PC-9 (cell line): ENCODE data around the gene TLR6. TPM values are rescaled to one million over a fixed set of nuclear protein-coding genes. Genes with fewer than 3 reads are reported as not detected.

Experiments used
- BruUV-seq: library from RNA; stranded (reverse); fragments of 400-500 nt; replicated peaks from 2 replicates; lab custom pipeline; 2021; lab: Mats Ljungman, UMichigan
- CTCF ChIA-PET: fragments of 300-600 bp; sonication (Branson Sonifier 250); formaldehyde crosslinking; loops from one replicate; lab custom pipeline; 2022; ENCODE audit warnings: antibody characterized with exemption; lab: Charles Lee
- POLR2A ChIA-PET: fragments of 300-600 bp; sonication (Branson Sonifier 250); formaldehyde crosslinking; loops from one replicate; lab custom pipeline; 2022; ENCODE audit warnings: antibody characterized with exemption; ENCODE audit not compliant: unreplicated experiment; lab: Charles Lee
- DNase-seq, 2 experiments: peaks; one replicate each; pipeline versions ENCODE4 v3.0.0 to v3.0.0-alpha.2; 2015 to 2022; ENCODE audit warnings: mixed read lengths in 1 of 2
- H2AFZ ChIP-seq: fragments of 200-600 bp; sonication (generic); 2 replicates; pipeline ENCODE4 v1.8.1; 2017; ENCODE audit warnings: antibody characterized with exemption
- H3F3A ChIP-seq: fragments of 200-600 bp; sonication (generic); 2 replicates; pipeline ENCODE4 v1.8.1; 2017; ENCODE audit warnings: antibody characterized with exemption, mild to moderate bottlenecking, low read depth; ENCODE audit not compliant: insufficient read depth
- H3K27ac ChIP-seq: fragments of 200-600 bp; sonication (generic); 2 replicates; pipeline ENCODE4 v1.6.1; 2016; ENCODE audit warnings: mixed run types
- H3K27me3 ChIP-seq: fragments of 200-600 bp; sonication (generic); 2 replicates; pipeline ENCODE4 v1.6.1; 2016; ENCODE audit warnings: low read depth, mixed run types; ENCODE audit not compliant: insufficient read depth
- H3K36me3 ChIP-seq: fragments of 200-600 bp; sonication (generic); 2 replicates; pipeline ENCODE4 v1.6.1; 2016; ENCODE audit warnings: low read depth, mixed run types
- H3K4me1 ChIP-seq: fragments of 200-600 bp; sonication (generic); replicated peaks from 2 replicates; pipeline ENCODE4 v1.6.1; 2016; ENCODE audit warnings: mixed run types; ENCODE audit not compliant: insufficient read depth
- H3K4me2 ChIP-seq: fragments of 200-600 bp; sonication (generic); 2 replicates; pipeline ENCODE4 v1.6.1; 2017; ENCODE audit warnings: mixed run types
- H3K4me3 ChIP-seq: fragments of 200-600 bp; sonication (generic); 2 replicates; pipeline ENCODE4 v1.6.1; 2016; ENCODE audit warnings: mixed run types
- H3K79me2 ChIP-seq: fragments of 200-600 bp; sonication (generic); 2 replicates; pipeline ENCODE4 v1.6.1; 2017; ENCODE audit warnings: low read depth, mixed run types
- H3K9me2 ChIP-seq: fragments of 200-600 bp; sonication (generic); 2 replicates; pipeline ENCODE4 v1.8.1; 2017; ENCODE audit warnings: mild to moderate bottlenecking; ENCODE audit not compliant: insufficient read depth
- H3K9me3 ChIP-seq: fragments of 200-600 bp; sonication (generic); 2 replicates; pipeline ENCODE4 v1.8.1; 2016; ENCODE audit warnings: low read depth; ENCODE audit not compliant: insufficient read depth
- H4K20me1 ChIP-seq: fragments of 200-600 bp; sonication (generic); 2 replicates; pipeline ENCODE4 v1.8.1; 2017; ENCODE audit not compliant: insufficient read depth
- CTCF ChIP-seq: fragments of 200-600 bp; sonication (generic); conservative IDR thresholded peaks from 2 replicates; pipeline ENCODE4 v1.6.1; 2017; ENCODE audit warnings: mixed run types, antibody characterized with exemption, mild to moderate bottlenecking, moderate library complexity
- EZH2 ChIP-seq: fragments of 200-600 bp; sonication (generic); IDR thresholded peaks from 2 replicates; pipeline ENCODE4 v1.8.0; 2017; ENCODE audit warnings: antibody characterized with exemption, low read depth
- intact Hi-C: fragments of 100-400 bp; cut with micrococcal nuclease; formaldehyde crosslinking; loops from one replicate; pipeline ENCODE4 v1.10.0; 2022; ENCODE audit not compliant: unreplicated experiment
- total RNA-seq: library from RNA; stranded (reverse); gene quantifications from 2 replicates; pipeline ENCODE4 v1.2.3, GENCODE V29; 2021

The TLR6 gene
- total RNA-seq, 1 experiment from 2014 or later: 9.3 TPM

- H3K27ac ChIP-seq: no peak overlapping the region; the same call in 1 of the 2 replicates
- ChIA-PET CTCF (interaction anchor here (0.6 kb wide), 1 partner anchor 492 kb away, joined by 7 read pairs; no protein-coding TSS in a partner anchor), POLR2A (interaction anchor here (0.6 kb wide), 1 partner anchor 607 kb away, joined by 3 read pairs; no protein-coding TSS in a partner anchor)
These were observed 68.3 kb downstream of the TLR6 start for GRCh38 chr4:38788317-38788716.

GRCh38 chr4:38787693-38788092, 68.9 kb downstream of the TLR6 start:
- Histone ChIP-seq H4K20me1 (no peaks in the 10 kb centered on the region), H3K4me3 (no peak overlapping the region), H3K4me1 (no peaks in the 10 kb centered on the region), H3F3A (no peaks in the 10 kb centered on the region), H3K9me3 (no peaks in the 10 kb centered on the region), H3K36me3 (no peaks in the 10 kb centered on the region), H3K79me2 (no peaks in the 10 kb centered on the region), H3K27ac (no peak overlapping the region), H3K27me3 (no peaks in the 10 kb centered on the region), H3K4me2 (no peak overlapping the region), H3K9me2 (no peaks in the 10 kb centered on the region), H2AFZ (no peak overlapping the region)
- no peak for DNase-seq
- ChIA-PET POLR2A (interaction anchor here (0.6 kb wide), 1 partner anchor 608 kb away, joined by 3 read pairs; no protein-coding TSS in a partner anchor), CTCF (no interaction called here)
- TF ChIP-seq CTCF (no peak), EZH2 (no peak)
- BruUV-seq: no TSS peak
- intact Hi-C loops: no loop called here

More at GRCh38 chr4:38788317-38788716, 68.3 kb downstream of the TLR6 start:
- Histone ChIP-seq H3K36me3 (no peaks in the 10 kb centered on the region), H3K4me1 (no peaks in the 10 kb centered on the region), H3K4me3 (no peak overlapping the region), H3F3A (no peaks in the 10 kb centered on the region), H3K79me2 (no peaks in the 10 kb centered on the region), H3K9me2 (no peaks in the 10 kb centered on the region), H3K9me3 (no peaks in the 10 kb centered on the region), H3K4me2 (no peak overlapping the region), H2AFZ (no peak overlapping the region), H3K27me3 (no peaks in the 10 kb centered on the region), H4K20me1 (no peaks in the 10 kb centered on the region)
- DNase-seq: no peak
- intact Hi-C loops: no loop called here
- TF ChIP-seq CTCF: no peak
- TF ChIP-seq EZH2: no peak
- no TSS peak for BruUV-seq

- no peaks in the 10 kb centered on the region for H3K9me3 ChIP-seq
- H3K4me3 ChIP-seq: no peak overlapping the region
- H2AFZ ChIP-seq: no peak overlapping the region
- ChIA-PET CTCF (no interaction called here), POLR2A (no interaction called here)
- no TSS peak for BruUV-seq
- H3K27me3 ChIP-seq: no peaks in the 10 kb centered on the region
- no peak for TF ChIP-seq EZH2
- H3K79me2 ChIP-seq: no peaks in the 10 kb centered on the region
- H4K20me1 ChIP-seq: no peaks in the 10 kb centered on the region
- H3K27ac ChIP-seq: no peak overlapping the region
- H3K36me3 ChIP-seq: no peaks in the 10 kb centered on the region
- H3F3A ChIP-seq: no peaks in the 10 kb centered on the region
- H3K4me2 ChIP-seq: no peak overlapping the region
- intact Hi-C loops: no loop called here
- H3K4me1 ChIP-seq: no peaks in the 10 kb centered on the region
- H3K9me2 ChIP-seq: no peaks in the 10 kb centered on the region
- no peak for DNase-seq
These were observed 70.7 kb downstream of the TLR6 start for GRCh38 chr4:38785901-38786402.
